GM19455 (cell line): ENCODE measurements around the gene CSRNP3.

ENCODE experiments used
- ATAC-seq: cut with Tn5 transposase; IDR thresholded peaks from one replicate; pipeline ENCODE4 v1.9.1; 2021; ENCODE audit not compliant: unreplicated experiment

CSRNP3 gene

GRCh38 chr2:165536851-165537499 lies 67.5 kb downstream of the CSRNP3 start:
- ATAC-seq: no peak

GRCh38 chr2:165539985-165540384 lies 70.5 kb downstream of the CSRNP3 start:
- no peak for ATAC-seq

GRCh38 chr2:165544897-165545296 lies 75.4 kb downstream of the CSRNP3 start:
- ATAC-seq: peak; percentile 78

GRCh38 chr2:165547900-165548299 lies 78.4 kb downstream of the CSRNP3 start:
- no peak for ATAC-seq

- ATAC-seq: no peak
Measured at GRCh38 chr2:165549619-165550018, 80.1 kb downstream of the CSRNP3 start.

GRCh38 chr2:165558832-165559231 lies 89.3 kb downstream of the CSRNP3 start:
- ATAC-seq: no peak

GRCh38 chr2:165560377-165560988 lies 91.0 kb downstream of the CSRNP3 start:
- no peak for ATAC-seq

GRCh38 chr2:165561516-165561915 lies 92.0 kb downstream of the CSRNP3 start:
- no peak for ATAC-seq

GRCh38 chr2:165562233-165562632 lies 92.7 kb downstream of the CSRNP3 start:
- ATAC-seq: no peak

- no peak for ATAC-seq
Measured at GRCh38 chr2:165563468-165564225, 94.1 kb downstream of the CSRNP3 start.

GRCh38 chr2:165566008-165566407 lies 96.5 kb downstream of the CSRNP3 start:
- ATAC-seq: no peak

- no peak for ATAC-seq
Measured at GRCh38 chr2:165567273-165567672, 97.8 kb downstream of the CSRNP3 start.

GRCh38 chr2:165568361-165568760 lies 98.9 kb downstream of the CSRNP3 start:
- ATAC-seq: no peak

- no peak for ATAC-seq
Measured at GRCh38 chr2:165571477-165571876, 102.0 kb downstream of the CSRNP3 start.

- ATAC-seq: no peak
Measured at GRCh38 chr2:165572151-165572550, 102.7 kb downstream of the CSRNP3 start.

- ATAC-seq: no peak
Measured at GRCh38 chr2:165573534-165574461, 104.3 kb downstream of the CSRNP3 start.

GRCh38 chr2:165575044-165575615 lies 105.6 kb downstream of the CSRNP3 start:
- no peak for ATAC-seq

GRCh38 chr2:165576409-165577154 lies 107.1 kb downstream of the CSRNP3 start:
- no peak for ATAC-seq

- ATAC-seq: no peak
Measured at GRCh38 chr2:165582409-165582808, 112.9 kb downstream of the CSRNP3 start.
